GM19193 (cell line): ENCODE results near the gene PPP1R3G.

Experiments used
- POLR2A ChIP-seq: IDR thresholded peaks from 4 replicates; pipeline ENCODE4 v1.6.1; 2011; ENCODE audit not compliant: insufficient read depth, insufficient read length; ENCODE audit errors: extremely low read depth

Gene PPP1R3G

GRCh38 chr6:5115168-5115567 is 30.0 kb downstream of the PPP1R3G start:
- TF ChIP-seq POLR2A = no peak

GRCh38 chr6:5116243-5116991 is 31.3 kb downstream of the PPP1R3G start:
- TF ChIP-seq POLR2A = no peak

GRCh38 chr6:5119090-5119951 is 34.2 kb downstream of the PPP1R3G start:
- TF ChIP-seq POLR2A = no peak

GRCh38 chr6:5120011-5120410 is 34.9 kb downstream of the PPP1R3G start:
- TF ChIP-seq POLR2A = no peak

GRCh38 chr6:5121479-5121878 is 36.3 kb downstream of the PPP1R3G start:
- no peak for TF ChIP-seq POLR2A

GRCh38 chr6:5121956-5122355 is 36.8 kb downstream of the PPP1R3G start:
- TF ChIP-seq POLR2A = no peak

- TF ChIP-seq POLR2A = no peak
Observed at GRCh38 chr6:5122504-5123112, 37.5 kb downstream of the PPP1R3G start.

GRCh38 chr6:5123296-5124143 is 38.4 kb downstream of the PPP1R3G start:
- TF ChIP-seq POLR2A = no peak

GRCh38 chr6:5124526-5124925 is 39.4 kb downstream of the PPP1R3G start:
- TF ChIP-seq POLR2A = no peak

- no peak for TF ChIP-seq POLR2A
Observed at GRCh38 chr6:5125152-5126006, 40.2 kb downstream of the PPP1R3G start.

GRCh38 chr6:5126214-5126613 is 41.1 kb downstream of the PPP1R3G start:
- no peak for TF ChIP-seq POLR2A

- no peak for TF ChIP-seq POLR2A
Observed at GRCh38 chr6:5127106-5127687, 42.1 kb downstream of the PPP1R3G start.

GRCh38 chr6:5128351-5128750 is 43.2 kb downstream of the PPP1R3G start:
- TF ChIP-seq POLR2A = no peak
